Left cardiac atrium (tissue), 4 donors: ENCODE measurements around the gene CHST11. TPM values are rescaled to one million over a fixed set of nuclear protein-coding genes. Genes with fewer than 3 reads are reported as not detected.

Source experiments
- ATAC-seq, 2 donors: fragments of 200-7000 bp; cut with Tn5 transposase; one replicate each; pipeline ENCODE4 v1.9.1; 2020; ENCODE audit warnings: mild to moderate bottlenecking in 2 of 2, moderate library complexity in 2 of 2
- DNase-seq: peaks from one replicate; pipeline ENCODE4 v3.0.0-alpha.2; 2020
- intact Hi-C, 2 donors: fragments of 100-400 bp; cut with DNase I; formaldehyde crosslinking; loops; one replicate each; pipeline versions ENCODE4 v1.14.1 to v1.15.1; 2022 to 2023
- total RNA-seq, 2 donors: library from RNA; stranded (reverse); fragmentation: NEBNext Ultra II Directional; extraction: Animal tissue kit (Norgen Biotek cat#: 25700); gene quantifications; one replicate each; pipeline ENCODE4 v1.2.1, GENCODE V29; 2021
- donor health status: DM: no; HTN: yes; CAD: no.
- donor health status: DM: no; HTN: yes; CAD: no; lungs with severe emphysema.
- donor health status: DM: yes; HTN: yes; CAD: no.
- donor health status: Dilated cardiomyopathy.

CHST11 gene
- total RNA-seq, 2 donors from 2014 or later: 12.9 to 17.7 TPM

- ATAC-seq (no peak), DNase-seq (no peak)
- intact Hi-C loops: no loop called here
These were observed 268.3 kb downstream of the CHST11 start for GRCh38 chr12:104724992-104725585.

GRCh38 chr12:104725610-104726009 is 268.9 kb downstream of the CHST11 start:
- intact Hi-C loops: no loop called here
- no peak for ATAC-seq

GRCh38 chr12:104727726-104728465 is 271.1 kb downstream of the CHST11 start:
- no peak for ATAC-seq
- intact Hi-C loops: no loop called here
- no peak for DNase-seq

More at GRCh38 chr12:104725610-104726009, 268.9 kb downstream of the CHST11 start:
- DNase-seq: no peak

GRCh38 chr12:104729091-104729490 is 272.3 kb downstream of the CHST11 start:
- no peak for DNase-seq
- intact Hi-C loops: no loop called here
- ATAC-seq: peak in 1 of 2 donors; percentile 64

GRCh38 chr12:104729610-104730446 is 273.1 kb downstream of the CHST11 start:
- intact Hi-C loops: no loop called here
- no peak for DNase-seq

GRCh38 chr12:104730763-104731162 is 274.0 kb downstream of the CHST11 start:
- intact Hi-C loops: no loop called here
- DNase-seq (no peak), ATAC-seq (no peak)

More at GRCh38 chr12:104729610-104730446, 273.1 kb downstream of the CHST11 start:
- no peak for ATAC-seq

GRCh38 chr12:104733717-104734175 is 277.0 kb downstream of the CHST11 start:
- intact Hi-C loops: no loop called here
- ATAC-seq (peak in 1 of 2 donors; percentile 11), DNase-seq (no peak)

GRCh38 chr12:104734541-104735095 is 277.9 kb downstream of the CHST11 start:
- no peak for DNase-seq
- intact Hi-C loops: no loop called here
- no peak for ATAC-seq

GRCh38 chr12:104735801-104736200 is 279.1 kb downstream of the CHST11 start:
- ATAC-seq (no peak), DNase-seq (no peak)
- intact Hi-C loops: no loop called here

GRCh38 chr12:104736307-104736706 is 279.6 kb downstream of the CHST11 start:
- intact Hi-C loops: no loop called here
- no peak for DNase-seq
- peak in 1 of 2 donors; percentile 41 for ATAC-seq

GRCh38 chr12:104737113-104737512 is 280.4 kb downstream of the CHST11 start:
- no peak for ATAC-seq
- no peak for DNase-seq
- intact Hi-C loops: no loop called here

GRCh38 chr12:104737791-104738301 is 281.1 kb downstream of the CHST11 start:
- no peak for ATAC-seq
- intact Hi-C loops: no loop called here
- DNase-seq: no peak

- intact Hi-C loops: no loop called here
- DNase-seq (no peak), ATAC-seq (no peak)
These were observed 281.6 kb downstream of the CHST11 start for GRCh38 chr12:104738331-104738730.

- ATAC-seq (no peak), DNase-seq (no peak)
- intact Hi-C loops: no loop called here
These were observed 282.3 kb downstream of the CHST11 start for GRCh38 chr12:104738776-104739642.

- intact Hi-C loops: no loop called here
- DNase-seq (no peak), ATAC-seq (peak; percentile 43 to 55)
These were observed 283.9 kb downstream of the CHST11 start for GRCh38 chr12:104740668-104741067.

- ATAC-seq (peak in 1 of 2 donors; percentile 23), DNase-seq (no peak)
- intact Hi-C loops: no loop called here
These were observed 284.3 kb downstream of the CHST11 start for GRCh38 chr12:104741077-104741476.

GRCh38 chr12:104741497-104742367 is 285.0 kb downstream of the CHST11 start:
- DNase-seq (no peak), ATAC-seq (no peak)
- intact Hi-C loops: no loop called here
